ENCODE results near the gene LRRC32. TPM values are rescaled to one million over a fixed set of nuclear protein-coding genes. Genes with fewer than 3 reads are reported as not detected.
"Not testable (repeated sequence)": the region's sequence is repeated elsewhere in the genome, so short reads cannot be mapped to it uniquely, and the experiment has no call there.

LRRC32 gene
- total RNA-seq, 1 donor from 2014 or later = 66.3 TPM

- Histone ChIP-seq H3K4me1 (peaks cover 25% of the 10 kb centered on the region), H3K9me3 (no peaks in the 10 kb centered on the region), H3K4me3 (no peak overlapping the region), H3K27ac (no peak overlapping the region), H3K36me3 (no peaks in the 10 kb centered on the region), H3K27me3 (no peaks in the 10 kb centered on the region)
- no peak for DNase-seq (ENCODE audit: extremely low spot score in 2 of 2)
- intact Hi-C loops (cut with DNase I) = no loop called here
- TF ChIP-seq POLR2A (IDR thresholded peaks at IDR 0.05) = no peak
- TF ChIP-seq, protein P1, sequence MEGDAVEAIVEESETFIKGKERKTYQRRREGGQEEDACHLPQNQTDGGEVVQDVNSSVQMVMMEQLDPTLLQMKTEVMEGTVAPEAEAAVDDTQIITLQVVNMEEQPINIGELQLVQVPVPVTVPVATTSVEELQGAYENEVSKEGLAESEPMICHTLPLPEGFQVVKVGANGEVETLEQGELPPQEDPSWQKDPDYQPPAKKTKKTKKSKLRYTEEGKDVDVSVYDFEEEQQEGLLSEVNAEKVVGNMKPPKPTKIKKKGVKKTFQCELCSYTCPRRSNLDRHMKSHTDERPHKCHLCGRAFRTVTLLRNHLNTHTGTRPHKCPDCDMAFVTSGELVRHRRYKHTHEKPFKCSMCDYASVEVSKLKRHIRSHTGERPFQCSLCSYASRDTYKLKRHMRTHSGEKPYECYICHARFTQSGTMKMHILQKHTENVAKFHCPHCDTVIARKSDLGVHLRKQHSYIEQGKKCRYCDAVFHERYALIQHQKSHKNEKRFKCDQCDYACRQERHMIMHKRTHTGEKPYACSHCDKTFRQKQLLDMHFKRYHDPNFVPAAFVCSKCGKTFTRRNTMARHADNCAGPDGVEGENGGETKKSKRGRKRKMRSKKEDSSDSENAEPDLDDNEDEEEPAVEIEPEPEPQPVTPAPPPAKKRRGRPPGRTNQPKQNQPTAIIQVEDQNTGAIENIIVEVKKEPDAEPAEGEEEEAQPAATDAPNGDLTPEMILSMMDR (IDR thresholded peaks at IDR 0.05) = no peak
- no peak for TF ChIP-seq POLR2AphosphoS5 (IDR thresholded peaks at IDR 0.05; ENCODE audit: insufficient read depth in 1 of 2, low read depth in 1 of 2)
These were observed 49.1 kb downstream of the LRRC32 start for GRCh38 chr11:76621466-76621865.

GRCh38 chr11:76620489-76620888 is 50.1 kb downstream of the LRRC32 start:
- H3K9me3 ChIP-seq = no peaks in the 10 kb centered on the region
- intact Hi-C loops (cut with DNase I) = no loop called here

DNA sequence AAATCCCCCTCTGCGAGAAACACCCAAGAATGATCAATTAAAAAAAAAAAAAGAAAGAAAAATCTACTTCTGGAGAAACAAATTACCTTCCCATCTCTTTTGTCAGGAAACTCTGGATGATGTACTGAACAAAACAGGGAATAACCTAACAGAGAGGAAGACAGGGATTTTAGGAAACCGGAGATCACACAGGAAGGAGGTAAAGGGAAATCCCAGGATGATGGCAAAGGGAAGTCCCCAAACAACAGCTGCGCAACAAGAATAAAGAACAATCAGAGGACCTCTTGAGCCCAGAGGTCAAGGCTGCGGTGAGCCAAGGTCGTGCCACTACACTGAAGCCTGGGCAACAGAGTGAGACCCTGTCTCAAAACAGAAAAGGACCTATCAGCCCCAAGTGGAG is 50.7 kb downstream of the LRRC32 start:
- intact Hi-C loops (cut with DNase I); H3K4me3 ChIP-seq; H3K9me3 ChIP-seq: not testable (repeated sequence)

More at GRCh38 chr11:76620489-76620888, 50.1 kb downstream of the LRRC32 start:
- Histone ChIP-seq H3K36me3 (no peaks in the 10 kb centered on the region), H3K4me1 (peaks cover 34% of the 10 kb centered on the region), H3K27me3 (no peaks in the 10 kb centered on the region), H3K27ac (no peak overlapping the region), H3K4me3 (no peak overlapping the region)
- no peak for DNase-seq (ENCODE audit: extremely low spot score in 2 of 2)
- TF ChIP-seq POLR2AphosphoS5 (IDR thresholded peaks at IDR 0.05; ENCODE audit: insufficient read depth in 1 of 2, low read depth in 1 of 2) (no peak), POLR2A (IDR thresholded peaks at IDR 0.05) (no peak)
- TF ChIP-seq, protein P1 (IDR thresholded peaks at IDR 0.05) = no peak

GRCh38 chr11:76617553-76618265 is 52.8 kb downstream of the LRRC32 start:
- H3K27ac ChIP-seq = peak overlapping the region; percentile 77
- DNase-seq (ENCODE audit: extremely low spot score in 2 of 2) = no peak
- H3K4me3 ChIP-seq = no peak overlapping the region
- H3K9me3 ChIP-seq = no peaks in the 10 kb centered on the region
- no peaks in the 10 kb centered on the region for H3K36me3 ChIP-seq
- H3K4me1 ChIP-seq = peaks cover 48% of the 10 kb centered on the region
- peak; percentile 13 to 24 for TF ChIP-seq POLR2AphosphoS5 (IDR thresholded peaks at IDR 0.05; ENCODE audit: insufficient read depth in 1 of 2, low read depth in 1 of 2)
- no peak for TF ChIP-seq POLR2A (IDR thresholded peaks at IDR 0.05)
- H3K27me3 ChIP-seq = no peaks in the 10 kb centered on the region
- intact Hi-C loops (cut with DNase I) = no loop called here

More for the DNA sequence above, 50.7 kb downstream of the LRRC32 start:
- H3K4me1 ChIP-seq = peaks cover 40% of the 10 kb centered on the region
- not testable (repeated sequence) for DNase-seq (ENCODE audit: extremely low spot score in 2 of 2); H3K27me3 ChIP-seq; H3K27ac ChIP-seq; H3K36me3 ChIP-seq

GRCh38 chr11:76616676-76617552 is 53.6 kb downstream of the LRRC32 start:
- Histone ChIP-seq H3K36me3 (no peaks in the 10 kb centered on the region), H3K4me1 (peaks cover 43% of the 10 kb centered on the region), H3K27me3 (no peaks in the 10 kb centered on the region), H3K9me3 (no peaks in the 10 kb centered on the region), H3K4me3 (no peak overlapping the region), H3K27ac (peak overlapping the region; percentile 77)
- DNase-seq (ENCODE audit: extremely low spot score in 2 of 2) = no peak
- intact Hi-C loops (cut with DNase I) = no loop called here
- TF ChIP-seq POLR2AphosphoS5 (IDR thresholded peaks at IDR 0.05; ENCODE audit: insufficient read depth in 1 of 2, low read depth in 1 of 2) (no peak), POLR2A (IDR thresholded peaks at IDR 0.05) (no peak)
- TF ChIP-seq, protein P1 (IDR thresholded peaks at IDR 0.05) = no peak

Data from vagina (tissue), 2 donors.